Activated B cell treated with CpG ODN at 0.5 μM for 24 hours (primary cell): ENCODE data around the gene SORCS1. TPM values are rescaled to one million over a fixed set of nuclear protein-coding genes. Genes with fewer than 3 reads are reported as not detected.

Source experiments
- ATAC-seq: fragments of 200-7000 bp; cut with Tn5 transposase; one replicate; pipeline ENCODE4 v1.10.0; 2021; ENCODE audit warnings: low read depth, mild to moderate bottlenecking, moderate library complexity
- CTCF ChIA-PET: fragments of 350-600 bp; sonication (Branson Sonifier 250); formaldehyde crosslinking; loops from one replicate; lab custom pipeline; 2021; ENCODE audit warnings: antibody characterized with exemption; lab: Charles Lee
- POLR2A ChIA-PET: fragments of 350-600 bp; sonication (Branson Sonifier 250); formaldehyde crosslinking; loops from one replicate; lab custom pipeline; 2021; ENCODE audit warnings: antibody characterized with exemption; lab: Charles Lee
- DNase-seq: peaks from one replicate; pipeline ENCODE4 v3.0.0; 2022
- H3K27ac Mint-ChIP-seq: one replicate; pipeline ENCODE4 v1.8.0; 2020; ENCODE audit warnings: mixed read lengths
- H3K27me3 Mint-ChIP-seq: one replicate; pipeline ENCODE4 v1.8.0; 2021; ENCODE audit warnings: mixed read lengths
- H3K36me3 Mint-ChIP-seq: one replicate; pipeline ENCODE4 v1.8.0; 2021; ENCODE audit warnings: low read depth, mixed read lengths
- H3K4me1 Mint-ChIP-seq: one replicate; pipeline ENCODE4 v1.8.0; 2021; ENCODE audit warnings: mixed read lengths
- H3K4me3 Mint-ChIP-seq: one replicate; pipeline ENCODE4 v1.8.0; 2020; ENCODE audit warnings: mild to moderate bottlenecking, mixed read lengths
- H3K9me3 Mint-ChIP-seq: one replicate; pipeline ENCODE4 v1.8.0; 2020; ENCODE audit warnings: mixed read lengths
- intact Hi-C: fragments of 100-400 bp; cut with micrococcal nuclease; formaldehyde crosslinking; loops from one replicate; pipeline ENCODE4 v1.15.1; 2024
- total RNA-seq: library from RNA; stranded (reverse); gene quantifications from 2 replicates; pipeline ENCODE4 v1.2.3, GENCODE V29; 2022
- TF ChIP-seq, protein P1 (sequence below): fragments of 200-600 bp; IDR thresholded peaks from one replicate; pipeline ENCODE4 v1.8.0; 2022; ENCODE audit warnings: antibody characterized with exemption, mild to moderate bottlenecking

The SORCS1 gene
- total RNA-seq, 1 donor from 2014 or later: not detected

DNA sequence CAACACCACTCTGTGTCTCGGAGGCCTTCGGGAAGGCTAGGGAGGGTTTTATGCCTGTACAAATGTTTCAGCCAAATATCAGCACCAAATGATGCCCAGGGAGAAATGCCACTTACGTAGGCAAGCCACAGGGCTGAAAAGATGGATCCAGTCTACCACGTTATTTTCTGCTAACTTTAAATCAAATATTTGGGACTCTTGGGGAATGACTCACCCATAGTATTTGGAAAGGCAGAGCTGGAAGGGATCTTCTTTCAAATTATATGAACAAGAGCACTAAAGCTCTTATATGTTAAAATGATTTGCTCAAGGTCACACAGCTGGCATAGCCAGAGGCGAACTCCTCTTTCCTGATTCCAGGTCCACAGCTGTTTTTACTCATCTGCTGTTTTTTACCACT lies 591.4 kb downstream of the SORCS1 start:
- intact Hi-C loops: no loop called here
- no peak overlapping the region for H3K4me3 Mint-ChIP-seq
- TF ChIP-seq, protein P1, sequence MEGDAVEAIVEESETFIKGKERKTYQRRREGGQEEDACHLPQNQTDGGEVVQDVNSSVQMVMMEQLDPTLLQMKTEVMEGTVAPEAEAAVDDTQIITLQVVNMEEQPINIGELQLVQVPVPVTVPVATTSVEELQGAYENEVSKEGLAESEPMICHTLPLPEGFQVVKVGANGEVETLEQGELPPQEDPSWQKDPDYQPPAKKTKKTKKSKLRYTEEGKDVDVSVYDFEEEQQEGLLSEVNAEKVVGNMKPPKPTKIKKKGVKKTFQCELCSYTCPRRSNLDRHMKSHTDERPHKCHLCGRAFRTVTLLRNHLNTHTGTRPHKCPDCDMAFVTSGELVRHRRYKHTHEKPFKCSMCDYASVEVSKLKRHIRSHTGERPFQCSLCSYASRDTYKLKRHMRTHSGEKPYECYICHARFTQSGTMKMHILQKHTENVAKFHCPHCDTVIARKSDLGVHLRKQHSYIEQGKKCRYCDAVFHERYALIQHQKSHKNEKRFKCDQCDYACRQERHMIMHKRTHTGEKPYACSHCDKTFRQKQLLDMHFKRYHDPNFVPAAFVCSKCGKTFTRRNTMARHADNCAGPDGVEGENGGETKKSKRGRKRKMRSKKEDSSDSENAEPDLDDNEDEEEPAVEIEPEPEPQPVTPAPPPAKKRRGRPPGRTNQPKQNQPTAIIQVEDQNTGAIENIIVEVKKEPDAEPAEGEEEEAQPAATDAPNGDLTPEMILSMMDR: no peak
- H3K9me3 Mint-ChIP-seq: peaks cover under 1% of the 10 kb centered on the region
- CTCF ChIA-PET: no interaction called here
- POLR2A ChIA-PET: no interaction called here
- H3K36me3 Mint-ChIP-seq: no peaks in the 10 kb centered on the region
- H3K27me3 Mint-ChIP-seq: no peaks in the 10 kb centered on the region
- H3K27ac Mint-ChIP-seq: no peak overlapping the region
- ATAC-seq (no peak), DNase-seq (no peak)
- no peaks in the 10 kb centered on the region for H3K4me1 Mint-ChIP-seq

DNA sequence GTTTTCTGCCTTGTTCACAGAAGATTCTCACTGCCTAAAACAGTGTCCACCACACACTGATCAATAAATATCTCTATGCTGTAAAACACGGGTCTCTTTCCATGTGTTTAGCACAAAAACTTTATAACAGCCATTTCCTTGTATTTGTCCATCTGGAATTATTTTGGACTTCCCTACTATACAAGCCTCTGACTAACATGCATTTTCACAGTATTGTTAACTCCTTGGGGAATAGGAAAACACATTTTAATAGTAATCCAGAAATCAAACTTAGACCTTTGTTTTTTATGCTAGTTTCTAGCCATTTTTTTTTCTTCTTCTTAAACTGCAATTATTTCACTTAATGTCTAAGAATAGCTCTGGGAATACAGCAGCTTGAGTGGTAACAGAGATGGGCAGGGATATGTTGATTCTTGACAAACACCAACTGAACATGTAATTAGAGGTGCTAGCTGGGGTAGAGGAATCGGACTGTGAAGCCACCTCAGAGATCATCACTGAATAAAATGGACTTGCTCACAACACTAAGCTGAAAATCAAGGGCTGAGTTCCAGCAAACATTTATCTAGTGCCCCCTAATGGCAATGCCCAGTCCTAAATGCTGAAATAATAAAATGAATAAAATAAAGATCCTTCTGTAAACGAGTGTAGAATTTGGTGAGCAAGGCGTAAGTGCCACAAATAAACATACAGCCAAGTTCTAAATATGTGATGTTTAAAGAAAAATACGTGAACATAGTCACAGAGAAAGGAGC lies 593.1 kb downstream of the SORCS1 start:
- H3K4me3 Mint-ChIP-seq: no peak overlapping the region
- TF ChIP-seq, protein P1: no peak
- ATAC-seq: no peak
- H3K4me1 Mint-ChIP-seq: no peaks in the 10 kb centered on the region
- ChIA-PET POLR2A (no interaction called here), CTCF (no interaction called here)
- intact Hi-C loops: no loop called here
- H3K27ac Mint-ChIP-seq: no peak overlapping the region
- no peaks in the 10 kb centered on the region for H3K36me3 Mint-ChIP-seq
- no peak for DNase-seq
- no peaks in the 10 kb centered on the region for H3K27me3 Mint-ChIP-seq
- H3K9me3 Mint-ChIP-seq: peaks cover 5% of the 10 kb centered on the region

DNA sequence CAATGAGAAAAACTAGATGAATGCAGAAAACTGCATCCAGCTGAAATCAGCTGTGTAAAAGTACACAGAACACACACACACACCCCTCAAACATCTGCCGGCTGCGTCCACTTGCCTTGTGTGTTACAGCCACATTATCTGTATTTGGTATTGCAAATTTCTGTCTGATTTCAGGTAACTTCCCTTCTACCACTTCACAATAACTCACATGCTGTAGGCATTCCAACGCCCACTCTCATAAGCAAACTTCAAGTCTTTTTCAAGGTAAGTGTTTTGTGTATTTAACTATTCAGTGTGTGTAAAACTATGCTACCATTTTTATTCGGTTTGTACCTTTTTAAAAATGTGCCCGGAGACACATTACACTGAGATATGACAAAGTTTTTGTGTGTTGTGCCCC lies 594.2 kb downstream of the SORCS1 start:
- H3K4me1 Mint-ChIP-seq: no peaks in the 10 kb centered on the region
- CTCF ChIA-PET: no interaction called here
- no peak overlapping the region for H3K27ac Mint-ChIP-seq
- no peaks in the 10 kb centered on the region for H3K36me3 Mint-ChIP-seq
- intact Hi-C loops: no loop called here
- peaks cover 5% of the 10 kb centered on the region for H3K9me3 Mint-ChIP-seq
- ATAC-seq (no peak), DNase-seq (no peak)
- no peaks in the 10 kb centered on the region for H3K27me3 Mint-ChIP-seq
- H3K4me3 Mint-ChIP-seq: no peak overlapping the region
- TF ChIP-seq, protein P1: no peak
- POLR2A ChIA-PET: no interaction called here

DNA sequence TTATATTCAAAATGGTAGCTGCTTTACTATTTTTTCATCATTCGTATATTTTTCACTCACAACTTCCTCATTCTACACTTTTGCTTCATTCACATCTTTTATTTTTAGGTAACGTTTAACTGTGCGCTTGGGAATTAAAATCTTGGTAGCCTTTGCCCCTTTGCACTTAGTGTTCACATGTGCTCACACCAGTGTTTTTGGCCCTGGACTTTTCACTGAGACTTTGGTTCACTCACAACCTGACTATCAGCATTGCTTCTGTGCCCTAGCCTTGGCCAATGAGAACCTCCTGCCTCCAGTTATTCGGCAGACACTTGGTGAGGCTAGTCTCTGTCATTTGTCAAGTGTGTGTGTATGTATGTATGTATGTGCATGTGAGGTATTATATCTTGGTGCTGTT lies 596.9 kb downstream of the SORCS1 start:
- Mint-ChIP-seq H3K27me3 (no peaks in the 10 kb centered on the region), H3K4me1 (no peaks in the 10 kb centered on the region), H3K27ac (no peak overlapping the region), H3K4me3 (no peak overlapping the region), H3K9me3 (peaks cover 5% of the 10 kb centered on the region), H3K36me3 (no peaks in the 10 kb centered on the region)
- no peak for DNase-seq
- intact Hi-C loops: no loop called here
- ChIA-PET CTCF (no interaction called here), POLR2A (no interaction called here)
- TF ChIP-seq, protein P1: no peak
- ATAC-seq: no peak

DNA sequence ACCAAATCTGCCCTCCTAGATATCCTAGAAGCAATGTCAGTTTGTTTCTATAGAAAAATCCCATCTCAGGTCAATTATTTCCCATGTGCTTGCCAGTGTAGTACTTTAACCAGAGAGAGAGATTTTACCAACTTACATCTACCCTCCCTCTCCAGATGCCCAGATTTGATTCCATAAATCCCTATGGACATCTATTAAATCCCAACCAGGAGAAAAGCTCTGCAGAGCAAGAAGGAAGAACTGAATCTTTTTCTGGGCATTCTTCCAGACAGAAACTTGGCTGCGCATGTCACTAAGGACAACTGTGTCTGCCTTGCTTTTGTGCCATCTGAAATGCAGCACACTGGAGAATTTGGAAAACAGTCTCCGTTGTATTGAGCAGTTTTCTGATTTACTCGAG lies 597.6 kb downstream of the SORCS1 start:
- intact Hi-C loops: no loop called here
- no peak overlapping the region for H3K4me3 Mint-ChIP-seq

More for the DNA sequence above, 597.6 kb downstream of the SORCS1 start:
- no peaks in the 10 kb centered on the region for H3K4me1 Mint-ChIP-seq
- CTCF ChIA-PET: no interaction called here
- peaks cover 5% of the 10 kb centered on the region for H3K9me3 Mint-ChIP-seq
- DNase-seq: no peak
- H3K27ac Mint-ChIP-seq: no peak overlapping the region
- H3K27me3 Mint-ChIP-seq: no peaks in the 10 kb centered on the region
- POLR2A ChIA-PET: no interaction called here
- no peaks in the 10 kb centered on the region for H3K36me3 Mint-ChIP-seq
- ATAC-seq: no peak
- TF ChIP-seq, protein P1: no peak
